HG03175 (cell line): ENCODE measurements around the gene SLC25A47.
"Not testable (repeated sequence)": the region's sequence is repeated elsewhere in the genome, so short reads cannot be mapped to it uniquely, and the experiment has no call there.

ENCODE experiments used
- ATAC-seq: cut with Tn5 transposase; IDR thresholded peaks from one replicate; pipeline ENCODE4 v1.9.1; 2021; ENCODE audit warnings: mild to moderate bottlenecking, moderate library complexity; ENCODE audit not compliant: unreplicated experiment

Gene SLC25A47

DNA sequence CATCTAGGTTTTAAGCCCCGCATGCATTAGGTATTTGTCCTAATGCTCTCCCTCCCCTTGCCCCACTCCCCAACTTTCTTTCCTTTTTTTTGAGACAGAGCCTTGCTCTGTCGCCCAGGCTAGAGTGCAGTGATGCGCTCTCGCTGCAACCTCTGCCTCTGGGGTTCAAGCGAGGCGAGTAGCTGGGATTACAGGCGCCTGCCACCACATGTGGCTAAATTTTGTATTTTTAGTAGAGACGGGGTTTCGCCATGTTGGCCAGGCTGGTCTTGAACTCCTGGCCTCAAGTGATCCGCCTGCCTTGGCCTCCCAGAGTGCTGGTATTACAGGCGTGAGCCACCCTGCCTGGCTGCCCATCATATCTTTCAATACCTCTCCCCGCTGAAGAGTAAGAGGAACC lies 19.7 kb downstream of the SLC25A47 start:
- not testable (repeated sequence) for ATAC-seq

DNA sequence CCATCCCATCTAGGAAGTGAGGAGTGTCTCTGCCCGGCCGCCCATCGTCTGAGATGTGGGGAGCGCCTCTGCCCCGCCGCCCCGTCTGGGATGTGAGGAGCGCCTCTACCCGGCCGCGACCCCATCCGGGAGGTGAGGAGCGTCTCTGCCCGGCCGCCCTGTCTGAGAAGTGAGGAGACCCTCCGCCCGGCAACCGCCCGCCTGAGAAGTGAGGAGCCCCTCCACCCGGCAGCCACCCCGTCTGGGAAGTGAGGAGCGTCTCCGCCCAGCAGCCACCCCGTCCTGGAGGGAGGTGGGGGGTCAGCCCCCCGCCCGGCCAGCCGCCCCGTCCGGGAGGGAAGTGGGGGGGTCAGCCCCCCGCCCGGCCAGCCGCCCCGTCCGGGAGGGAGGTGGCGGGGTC lies 21.5 kb downstream of the SLC25A47 start:
- not testable (repeated sequence) for ATAC-seq

- no peak for ATAC-seq
These were observed 22.6 kb downstream of the SLC25A47 start for GRCh38 chr14:100345711-100346110.

- ATAC-seq, result no peak
These were observed 23.4 kb downstream of the SLC25A47 start for GRCh38 chr14:100346306-100347091.

DNA sequence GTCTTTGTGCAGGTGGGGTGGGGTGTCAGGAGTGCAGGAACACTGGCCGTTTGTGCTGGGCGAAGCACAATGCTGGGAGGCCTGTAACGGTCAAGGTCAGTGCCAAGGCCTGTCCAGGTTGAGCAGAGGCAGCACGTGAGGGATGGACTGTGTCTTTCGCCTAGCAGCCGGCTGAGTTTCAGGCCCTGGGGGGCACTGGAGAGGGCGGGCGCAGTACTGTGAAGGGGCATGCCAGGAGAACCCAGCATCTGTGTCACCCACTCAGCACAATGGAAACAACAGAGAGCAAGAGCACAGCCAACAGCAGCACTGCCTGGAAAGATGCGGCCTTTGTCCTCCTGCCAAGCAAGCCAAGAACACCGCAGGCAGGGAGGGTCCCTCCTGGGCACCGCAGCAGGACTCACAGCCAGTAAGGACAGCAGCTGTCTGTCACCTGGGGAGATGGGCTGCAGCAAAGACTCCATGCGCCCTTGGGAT lies 25.2 kb downstream of the SLC25A47 start:
- ATAC-seq, result no peak

GRCh38 chr14:100348784-100349685 lies 25.9 kb downstream of the SLC25A47 start:
- ATAC-seq, result no peak

DNA sequence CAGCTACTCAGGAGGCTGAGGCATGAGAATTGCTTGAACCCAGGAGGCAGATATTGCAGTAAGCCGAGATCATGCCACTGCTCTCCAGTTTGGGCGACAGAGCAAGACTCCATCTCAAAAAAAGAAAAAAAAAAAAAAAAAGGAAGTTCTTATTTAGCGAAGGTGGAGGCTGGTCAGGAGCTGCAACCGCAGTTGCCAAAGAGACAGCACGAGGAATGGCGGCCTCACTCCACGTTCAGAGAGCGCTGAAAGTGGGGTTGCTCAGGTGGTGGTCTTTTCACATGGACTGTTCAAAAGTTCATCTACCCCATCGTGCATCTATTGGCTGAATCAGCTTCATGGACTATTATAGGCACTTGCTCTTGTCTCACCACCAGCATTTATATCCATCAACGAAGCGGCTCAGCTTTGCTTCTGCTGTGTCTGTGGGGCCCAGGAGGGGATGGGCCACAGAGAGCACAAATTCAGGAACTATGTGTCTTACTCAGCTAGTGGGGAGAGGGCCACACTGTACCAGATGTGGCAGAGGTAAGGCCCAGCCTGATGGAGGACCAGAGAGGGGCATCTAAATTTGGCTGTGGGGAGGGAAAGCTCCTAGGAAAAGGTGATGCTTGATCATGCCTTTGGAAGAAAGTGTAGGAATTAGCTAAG lies 27.3 kb downstream of the SLC25A47 start:
- ATAC-seq, result no peak

GRCh38 chr14:100350986-100351385 lies 27.8 kb downstream of the SLC25A47 start:
- no peak for ATAC-seq

DNA sequence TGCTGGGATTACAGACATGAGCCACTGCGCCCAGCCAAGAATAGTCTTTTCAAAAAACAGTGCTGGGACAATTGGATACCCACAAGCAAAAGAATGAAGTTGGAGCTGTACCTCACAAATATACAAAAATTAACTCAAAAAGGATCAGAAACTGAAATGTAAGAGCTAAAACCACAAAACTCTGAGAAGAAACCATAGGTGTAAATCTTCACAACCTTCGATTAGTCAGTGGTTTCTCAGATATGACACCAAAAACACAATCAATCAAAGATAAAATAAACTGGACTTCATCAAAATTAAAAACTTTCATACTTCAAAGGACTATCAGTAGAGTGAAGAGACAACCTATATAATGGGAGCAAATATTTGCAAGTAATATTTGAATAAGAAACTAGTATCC lies 35.3 kb downstream of the SLC25A47 start:
- no peak for ATAC-seq

DNA sequence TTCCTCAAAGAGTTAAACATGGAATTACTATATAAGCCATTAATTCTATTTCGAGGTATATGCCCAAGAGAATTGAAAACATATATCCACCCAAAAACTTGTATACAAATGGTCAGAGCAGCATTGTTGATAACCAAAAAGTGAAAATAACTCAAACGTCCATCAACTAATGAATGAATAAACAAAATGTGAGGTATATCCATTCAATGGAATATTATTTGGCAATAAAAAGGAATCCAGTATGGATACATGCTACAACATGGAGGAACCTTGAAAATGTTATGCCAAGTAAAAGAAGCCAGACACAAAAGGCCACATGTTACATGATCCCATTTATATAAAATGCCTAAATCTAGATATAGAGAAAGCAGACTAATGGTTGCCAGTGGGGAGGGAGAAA lies 36.0 kb downstream of the SLC25A47 start:
- ATAC-seq, result no peak

DNA sequence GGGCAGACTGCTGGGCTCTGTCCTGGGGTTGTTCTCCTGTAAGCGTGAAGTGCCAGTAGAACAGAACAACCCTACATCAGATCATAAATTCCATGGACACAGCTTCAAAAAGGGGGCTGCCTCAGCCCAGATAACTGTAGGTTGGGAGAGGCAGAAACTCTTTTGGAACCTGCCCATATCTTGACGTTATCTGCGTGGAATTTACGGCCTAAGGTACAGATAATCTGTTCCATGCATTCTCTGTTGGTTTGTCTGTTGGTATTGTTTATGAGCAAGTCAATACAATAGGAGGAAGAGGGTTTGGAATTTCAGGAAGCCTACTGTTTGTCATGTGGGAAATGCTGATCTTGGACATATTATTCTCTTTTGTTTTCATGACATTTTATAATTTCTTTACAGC lies 36.7 kb downstream of the SLC25A47 start:
- ATAC-seq, result no peak

- ATAC-seq, result no peak
These were observed 38.5 kb downstream of the SLC25A47 start for GRCh38 chr14:100361626-100362025.

- ATAC-seq, result no peak
These were observed 39.3 kb downstream of the SLC25A47 start for GRCh38 chr14:100362311-100362927.

DNA sequence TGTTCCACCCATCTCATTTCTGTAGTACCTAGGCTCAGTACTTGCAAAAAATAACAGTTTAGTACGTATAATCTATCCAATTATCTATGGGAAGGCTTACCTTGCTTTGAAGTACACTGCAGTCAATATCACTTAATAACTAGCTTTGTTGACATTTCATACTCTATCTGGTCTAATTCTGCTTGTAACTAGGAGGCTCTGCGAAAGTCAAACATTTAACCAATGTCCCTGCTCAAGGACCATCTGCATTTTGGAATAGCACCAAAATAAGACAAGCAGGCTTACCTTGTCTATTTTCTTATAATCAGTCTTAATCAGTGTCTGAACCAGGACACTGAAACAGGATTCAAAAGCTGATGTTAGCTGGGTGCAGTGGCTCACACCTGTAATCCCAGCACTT lies 39.9 kb downstream of the SLC25A47 start:
- ATAC-seq, result no peak

DNA sequence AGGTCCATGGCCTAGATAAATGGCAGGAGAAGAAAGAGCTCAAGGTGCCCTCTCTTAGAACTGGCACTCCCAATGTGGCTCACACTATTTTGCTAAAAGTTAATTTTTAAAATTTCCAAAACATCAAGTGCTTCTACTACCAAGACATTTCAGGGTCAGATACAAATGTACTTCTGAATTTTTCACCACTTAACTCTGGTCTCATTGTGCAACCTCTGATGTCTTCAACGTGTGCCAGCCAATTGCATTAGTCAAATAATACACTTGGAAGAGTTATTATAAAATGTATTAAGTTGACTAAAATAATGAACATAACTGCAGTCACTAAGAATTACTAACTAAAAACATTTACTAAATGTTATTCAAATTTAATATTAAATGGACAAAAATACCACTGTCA lies 41.3 kb downstream of the SLC25A47 start:
- no peak for ATAC-seq

- no peak for ATAC-seq
These were observed 42.6 kb downstream of the SLC25A47 start for GRCh38 chr14:100365741-100366140.

DNA sequence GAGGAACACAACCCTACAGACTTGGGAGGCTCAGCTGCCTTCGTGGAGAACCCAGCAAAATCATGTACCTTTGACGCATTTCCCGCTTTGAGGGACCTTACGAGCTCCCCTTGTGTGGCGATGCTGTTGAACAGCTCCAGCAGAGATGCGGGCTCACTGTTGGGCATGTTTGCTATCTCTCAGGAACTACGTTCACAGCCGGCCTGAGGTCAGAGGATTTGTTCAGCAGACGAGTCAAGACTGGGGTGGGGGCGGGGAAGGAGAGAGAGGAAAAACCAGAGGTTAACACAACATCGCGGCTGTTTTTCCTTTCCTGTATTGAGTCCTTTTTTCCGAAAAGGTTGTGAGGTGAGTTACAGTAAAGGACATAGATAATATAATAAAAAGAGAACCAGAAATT lies 45.9 kb downstream of the SLC25A47 start:
- ATAC-seq, result no peak

- no peak for ATAC-seq
These were observed 46.9 kb downstream of the SLC25A47 start for GRCh38 chr14:100370003-100370402.

- no peak for ATAC-seq
These were observed 48.6 kb downstream of the SLC25A47 start for GRCh38 chr14:100371773-100372172.

- ATAC-seq, result no peak
These were observed 49.4 kb downstream of the SLC25A47 start for GRCh38 chr14:100372357-100373048.
